NCI-H2107 treated with DMSO at 0.1 percent for 48 hours (cell line): ENCODE results near the gene NOXO1.
"Not testable (repeated sequence)": the region's sequence is repeated elsewhere in the genome, so short reads cannot be mapped to it uniquely, and the experiment has no call there.

Experiments used
- DNase-seq: peaks from one replicate; lab custom pipeline; 2025; ENCODE audit not compliant: unreplicated experiment; lab: John Stamatoyannopoulos, UW

NOXO1 gene

DNA sequence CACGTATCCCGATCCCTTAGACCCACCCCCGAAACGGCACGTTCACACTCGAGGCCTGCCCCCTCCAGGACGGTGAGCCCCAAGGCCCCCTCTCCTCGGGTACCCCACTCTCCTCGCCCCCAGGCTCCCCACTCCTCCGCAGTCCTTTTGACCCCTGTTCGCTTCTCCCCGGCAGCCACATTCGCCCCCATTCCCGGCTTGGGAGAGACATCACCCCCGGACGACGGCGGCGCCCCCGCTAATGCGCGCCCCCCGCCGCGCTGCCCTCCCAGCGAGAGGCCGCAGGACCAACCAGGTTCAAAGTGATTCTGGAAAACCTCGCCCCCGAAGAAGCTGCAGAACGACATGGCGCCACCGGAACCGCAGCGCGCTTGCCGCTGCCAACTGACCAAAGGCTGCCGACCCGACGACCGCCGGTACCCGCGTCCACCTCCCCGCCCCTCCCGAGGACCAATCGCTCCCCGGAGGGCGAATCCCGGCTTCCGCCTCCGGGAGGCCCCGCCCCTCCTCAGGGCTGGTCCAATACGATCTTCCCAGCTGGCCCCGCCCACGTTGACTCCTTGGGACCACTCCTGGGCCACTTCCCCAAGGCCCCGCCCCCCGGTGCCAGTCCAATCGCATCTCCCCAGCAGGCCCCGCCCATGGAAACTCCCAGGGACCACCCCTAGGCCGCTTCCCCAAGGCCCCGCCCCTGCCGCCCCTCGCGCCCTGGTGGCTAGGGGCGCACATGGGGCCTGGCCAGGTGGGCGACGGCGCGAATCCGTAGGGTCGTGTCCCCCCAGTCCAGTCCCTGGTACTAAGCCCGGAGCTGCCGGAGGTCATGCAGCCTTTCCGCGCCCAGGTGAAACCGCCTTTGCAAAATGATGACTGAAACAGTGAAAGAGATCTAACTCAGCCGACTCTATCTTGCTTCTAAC, 38.2 kb downstream of the NOXO1 start, which contains the start of gene MSRB1:
Gene MSRB1, minus strand, starts transcription at position 390 of the 917 bp plus-strand sequence. Its CDS starts 43 bp downstream, at position 347.
- peak; percentile 96 for DNase-seq

DNA sequence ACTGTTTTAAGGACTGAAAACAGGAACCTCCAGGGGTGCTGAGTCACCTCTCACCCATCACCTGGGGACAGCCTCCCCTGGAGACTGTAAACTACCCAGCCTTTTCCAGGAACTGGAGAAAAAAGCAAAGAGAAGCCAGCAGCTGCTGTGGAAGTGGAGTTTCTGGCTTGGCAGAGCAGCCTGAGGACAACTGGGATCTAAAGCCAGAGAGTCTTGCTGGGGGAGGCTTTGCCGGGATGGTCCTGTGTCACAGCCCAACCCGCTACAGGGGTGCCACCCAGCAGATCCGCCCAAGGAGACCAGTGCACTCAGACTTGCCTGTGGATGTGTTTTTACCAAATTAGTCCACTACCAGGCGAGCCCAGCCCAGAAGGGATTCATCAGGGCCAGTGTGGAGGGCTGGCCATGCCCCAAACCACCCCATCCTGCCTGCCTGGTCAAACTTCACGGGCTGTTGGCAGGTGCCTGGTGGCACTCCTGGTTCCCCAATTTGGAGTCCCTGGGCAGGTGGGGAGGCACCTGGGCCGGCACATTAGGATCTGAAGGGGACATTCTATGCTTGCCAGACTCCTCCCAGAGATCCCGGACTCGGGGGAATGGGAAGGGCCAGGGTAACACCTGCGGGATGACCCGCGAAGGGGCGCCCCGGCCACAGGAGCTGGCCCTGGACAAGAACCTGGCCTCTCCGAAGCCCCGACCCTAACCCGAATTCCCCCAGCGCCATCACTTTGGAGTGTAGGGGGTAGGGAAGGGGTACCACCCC, 39.0 kb downstream of the NOXO1 start:
- no peak for DNase-seq

DNA sequence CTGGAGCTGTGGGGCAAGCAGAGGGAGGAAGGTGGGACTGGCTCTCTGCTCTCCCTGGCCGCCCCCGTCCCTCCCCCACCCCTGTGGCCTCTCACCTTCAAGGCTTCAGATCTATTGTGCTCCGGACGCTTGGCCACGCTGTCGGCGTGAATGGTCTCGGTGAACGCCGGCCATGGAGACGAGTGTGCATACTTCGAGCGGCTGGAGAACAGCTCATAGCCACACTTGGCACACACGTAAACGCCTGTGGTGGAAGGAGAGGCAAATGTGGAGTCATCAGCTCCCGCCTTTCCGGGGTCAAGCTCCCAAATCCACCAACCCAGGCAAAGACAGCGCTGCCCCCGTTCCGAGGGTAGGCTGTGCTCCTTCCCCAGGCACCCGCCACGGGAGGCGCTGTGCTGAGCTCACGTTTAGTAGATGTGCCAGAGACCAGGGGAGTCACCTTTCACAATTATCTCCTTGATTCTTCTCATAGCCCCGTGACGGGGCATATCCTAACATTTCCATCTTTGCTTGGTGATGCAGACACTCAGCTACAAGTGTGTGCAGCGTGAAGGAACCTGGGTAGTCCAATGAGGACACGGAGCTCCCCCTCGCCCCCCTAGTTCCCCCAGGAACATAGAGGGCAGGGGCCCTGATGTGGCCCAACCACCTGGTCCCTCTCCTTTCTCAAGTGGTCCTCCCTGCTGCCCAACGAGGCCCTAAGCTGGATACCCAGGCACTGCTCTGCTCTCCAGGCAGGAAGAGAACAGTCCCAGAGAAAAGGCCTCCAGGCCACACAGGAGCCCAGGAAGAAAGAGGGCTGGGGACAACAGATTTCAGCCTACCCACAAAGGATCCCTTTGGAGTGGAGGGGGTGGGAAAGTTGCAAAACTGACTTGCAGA, 39.9 kb downstream of the NOXO1 start:
- DNase-seq, result no peak

DNA sequence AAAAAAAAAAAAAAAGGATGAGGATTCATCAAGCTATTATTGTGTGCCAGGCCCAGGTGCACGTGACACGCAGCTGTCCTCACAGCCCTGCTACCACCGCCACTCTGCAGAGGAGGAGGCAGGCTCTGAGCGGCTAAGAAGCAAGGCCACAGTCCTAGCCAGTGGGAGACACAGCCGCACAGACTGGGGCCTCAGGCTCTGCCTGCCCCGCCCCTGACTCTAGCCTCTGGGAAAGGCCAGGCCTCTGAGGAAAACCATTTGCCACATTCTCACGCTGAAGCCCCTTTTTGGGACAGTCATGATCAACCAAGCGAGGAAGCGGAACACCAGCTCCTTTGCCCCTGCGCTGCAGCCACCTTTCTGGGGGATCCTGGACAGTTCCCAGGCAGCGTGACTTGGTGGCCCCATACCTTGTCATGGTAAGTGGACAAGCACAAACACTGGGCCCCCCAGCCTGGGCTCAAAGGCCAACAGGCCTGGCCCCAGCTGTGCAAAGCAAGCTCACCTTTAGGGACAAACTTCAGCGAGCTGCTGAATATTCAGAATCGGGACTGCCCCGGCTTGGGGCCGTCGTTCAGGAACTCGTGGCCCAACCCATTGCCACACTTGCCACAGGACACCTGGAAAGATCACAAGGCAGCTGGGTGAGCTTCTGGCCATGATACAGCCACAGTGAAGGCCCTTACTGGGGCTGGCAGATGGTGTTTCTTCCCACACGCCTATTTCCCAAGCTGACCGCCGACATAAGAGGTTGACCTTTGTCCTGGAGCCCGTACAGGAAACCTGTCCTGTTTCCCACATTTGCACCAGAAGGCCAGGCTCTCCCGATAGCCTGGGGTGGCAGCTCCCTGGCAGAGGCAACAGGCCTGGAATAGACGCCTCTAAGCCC, 40.8 kb downstream of the NOXO1 start:
- no peak for DNase-seq

DNA sequence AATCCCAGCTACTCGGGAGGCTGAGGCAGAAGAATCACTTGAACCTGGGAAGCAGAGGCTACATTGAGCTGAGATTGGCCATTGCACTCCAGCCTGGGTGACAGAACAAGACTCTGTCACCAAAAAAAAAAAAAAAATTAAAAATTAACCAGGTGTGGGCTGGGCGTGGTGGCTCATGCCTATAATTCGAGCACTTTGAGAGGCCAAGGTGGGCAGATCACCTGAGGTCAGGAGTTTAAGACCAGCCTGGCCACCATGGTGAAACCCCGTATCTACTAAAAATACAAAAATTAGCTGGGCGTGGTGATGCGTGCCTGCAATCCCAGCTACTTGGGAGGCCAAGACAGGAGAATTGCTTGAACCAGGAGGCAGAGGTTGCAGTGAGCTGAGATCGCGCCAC, 41.4 kb downstream of the NOXO1 start:
- not testable (repeated sequence) for DNase-seq

DNA sequence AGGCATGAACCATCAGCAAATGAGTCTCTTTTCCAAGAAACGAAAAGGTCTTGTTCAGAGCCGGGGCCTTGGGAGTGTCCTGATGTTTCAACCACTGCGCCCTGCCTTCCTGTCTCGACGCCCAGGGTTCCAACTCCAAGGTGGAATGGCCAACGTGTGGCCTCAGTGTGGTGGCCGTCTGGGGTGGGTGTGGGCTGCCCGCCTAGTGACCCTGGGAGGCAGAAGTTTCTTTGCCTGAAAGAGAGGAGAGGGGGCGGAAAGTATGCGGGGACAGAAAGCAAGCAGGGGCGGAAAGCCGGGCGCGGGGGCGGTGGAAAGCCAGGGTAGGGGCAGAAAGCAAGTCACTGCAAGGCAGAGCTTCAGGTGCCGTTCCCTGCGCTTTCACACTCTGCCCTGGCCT, 42.4 kb downstream of the NOXO1 start:
- DNase-seq, result no peak

DNA sequence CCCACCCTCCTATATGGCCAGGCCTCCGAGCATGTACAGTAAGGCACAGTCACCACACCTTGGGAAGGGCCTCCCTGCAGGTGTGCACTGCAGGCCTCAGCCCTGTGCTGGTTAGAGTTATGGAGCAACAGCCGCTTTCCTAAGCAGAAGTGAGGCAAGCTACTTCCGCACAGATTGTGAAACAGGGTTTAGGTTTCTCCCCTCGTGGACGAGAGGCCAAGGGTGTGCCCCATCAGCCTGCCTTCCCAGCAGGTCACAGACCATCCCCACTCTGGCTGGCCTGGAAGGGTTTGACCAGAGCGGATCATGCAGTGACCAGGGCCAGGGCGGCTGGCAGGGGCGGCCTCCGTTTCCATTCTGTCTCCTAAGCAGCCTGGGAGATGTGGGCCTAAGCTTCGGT, 43.0 kb downstream of the NOXO1 start:
- DNase-seq, result no peak

DNA sequence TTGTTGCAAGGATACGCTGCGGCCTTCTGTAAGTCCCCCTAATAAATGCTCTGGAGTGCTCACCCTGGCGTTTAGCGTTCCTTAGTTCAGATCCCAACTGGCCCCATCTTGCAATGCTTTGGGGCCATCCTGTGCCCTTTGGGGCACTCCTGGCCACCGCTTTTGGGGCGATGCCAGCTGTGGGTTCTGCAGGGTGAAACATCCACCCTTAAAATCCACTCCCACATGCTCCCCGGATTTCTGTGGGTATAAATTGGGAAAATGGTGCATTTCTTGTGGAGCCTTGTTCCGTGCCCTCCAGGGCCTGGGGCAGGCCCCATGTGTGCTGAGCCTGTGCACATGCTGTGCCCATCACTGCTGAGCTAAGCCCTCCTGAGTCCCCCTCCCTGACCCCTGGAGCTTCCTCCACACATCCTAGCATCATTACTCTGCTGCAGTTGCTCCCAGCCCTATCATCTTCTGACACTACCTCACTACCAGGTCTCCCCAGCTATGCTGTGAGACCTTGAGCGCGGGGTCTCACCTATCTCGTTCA, 44.3 kb downstream of the NOXO1 start:
- DNase-seq, result no peak

DNA sequence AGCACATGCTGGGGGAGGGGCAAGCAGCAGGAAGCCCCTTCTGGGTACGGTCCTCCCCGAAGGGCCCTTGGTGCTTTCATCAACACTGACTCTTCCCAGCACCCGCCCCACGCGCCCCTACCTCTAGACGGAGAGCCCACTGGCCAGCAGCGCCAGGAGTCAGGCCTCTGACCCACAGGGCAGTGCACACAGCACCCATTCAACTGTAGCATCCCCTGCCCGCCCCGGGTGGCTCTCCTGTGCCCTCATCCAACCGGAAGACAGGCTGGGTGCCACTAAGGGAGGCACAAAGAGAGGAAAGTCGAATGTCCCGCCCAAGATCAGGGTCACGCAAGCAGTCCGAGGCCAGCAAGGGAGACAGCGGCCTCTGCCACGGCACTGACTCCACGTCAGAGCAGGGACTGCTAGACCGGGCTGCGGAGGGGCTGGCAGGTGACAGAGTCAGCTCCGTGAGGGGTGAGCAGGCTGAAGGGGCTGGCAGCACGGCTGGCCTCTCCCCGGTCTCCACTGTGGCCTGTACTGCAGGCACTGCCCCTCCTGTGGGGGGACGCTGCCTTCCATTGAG, 48.1 kb downstream of the NOXO1 start:
- no peak for DNase-seq

DNA sequence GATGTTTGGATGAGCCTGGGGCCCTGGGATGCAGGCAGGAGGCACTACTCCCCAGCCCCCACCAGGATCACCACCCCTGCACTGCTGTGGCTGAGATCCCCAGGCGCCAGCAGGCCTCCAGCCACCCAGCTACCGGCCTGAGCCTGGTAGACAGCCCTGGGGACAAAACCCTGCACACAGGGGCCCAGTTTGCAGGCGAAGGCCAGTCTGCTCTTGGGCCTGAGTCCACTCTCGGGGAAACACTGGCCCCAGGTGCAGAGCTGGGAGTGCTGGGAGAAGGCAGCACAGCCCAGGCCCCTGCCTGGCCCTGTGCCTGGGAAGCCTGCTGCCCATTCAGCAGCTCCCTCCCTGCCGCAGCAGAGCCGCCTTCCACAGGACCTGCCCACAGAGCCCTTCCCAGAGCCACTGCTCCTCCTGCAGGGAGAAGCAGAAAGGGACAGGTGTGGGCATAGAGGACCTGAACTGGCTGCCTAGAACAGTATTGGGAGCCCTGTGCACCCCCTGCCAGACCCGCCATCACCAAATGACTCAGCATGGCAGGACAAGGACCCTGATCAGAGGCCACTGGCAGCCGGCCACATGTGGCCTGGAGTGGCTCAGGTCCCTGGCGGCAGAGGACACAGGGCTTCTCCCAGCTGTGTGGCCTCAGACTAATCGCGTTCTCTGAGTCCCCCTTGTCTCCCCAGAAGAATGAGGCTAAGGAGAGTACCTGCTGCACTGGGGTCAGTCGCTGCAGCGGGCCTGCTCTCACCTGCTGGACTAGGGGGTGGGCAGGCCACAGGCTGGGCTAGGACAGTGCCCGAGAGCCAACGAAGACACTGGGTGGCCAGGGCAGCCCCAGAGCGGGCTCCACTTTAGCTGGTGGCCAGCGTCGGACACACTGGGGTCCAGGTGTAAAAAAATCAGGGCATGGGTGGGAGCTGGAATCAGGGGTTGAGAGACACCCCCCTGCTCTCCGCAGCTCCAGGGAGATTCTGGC, 48.9 kb downstream of the NOXO1 start:
- peak; percentile 24 for DNase-seq

DNA sequence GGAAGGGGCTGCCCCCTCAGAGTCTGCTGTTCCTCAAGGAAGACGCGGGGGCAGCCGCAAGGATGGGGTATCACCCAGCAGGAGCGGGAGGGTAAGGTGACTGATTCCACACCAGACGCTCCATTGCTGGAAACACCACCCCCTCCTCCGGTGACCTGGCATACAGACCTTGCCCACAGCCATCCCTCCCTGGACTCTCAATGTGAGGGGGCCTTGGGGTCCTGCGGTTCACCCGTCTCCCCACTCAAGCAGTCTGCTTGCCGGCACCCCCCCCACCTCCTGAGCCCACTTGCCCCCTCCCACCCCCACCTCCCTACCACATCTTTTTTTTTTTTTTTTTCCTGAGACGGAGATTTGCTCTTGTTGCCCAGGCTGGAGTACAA, 50.9 kb downstream of the NOXO1 start:
- no peak for DNase-seq

DNA sequence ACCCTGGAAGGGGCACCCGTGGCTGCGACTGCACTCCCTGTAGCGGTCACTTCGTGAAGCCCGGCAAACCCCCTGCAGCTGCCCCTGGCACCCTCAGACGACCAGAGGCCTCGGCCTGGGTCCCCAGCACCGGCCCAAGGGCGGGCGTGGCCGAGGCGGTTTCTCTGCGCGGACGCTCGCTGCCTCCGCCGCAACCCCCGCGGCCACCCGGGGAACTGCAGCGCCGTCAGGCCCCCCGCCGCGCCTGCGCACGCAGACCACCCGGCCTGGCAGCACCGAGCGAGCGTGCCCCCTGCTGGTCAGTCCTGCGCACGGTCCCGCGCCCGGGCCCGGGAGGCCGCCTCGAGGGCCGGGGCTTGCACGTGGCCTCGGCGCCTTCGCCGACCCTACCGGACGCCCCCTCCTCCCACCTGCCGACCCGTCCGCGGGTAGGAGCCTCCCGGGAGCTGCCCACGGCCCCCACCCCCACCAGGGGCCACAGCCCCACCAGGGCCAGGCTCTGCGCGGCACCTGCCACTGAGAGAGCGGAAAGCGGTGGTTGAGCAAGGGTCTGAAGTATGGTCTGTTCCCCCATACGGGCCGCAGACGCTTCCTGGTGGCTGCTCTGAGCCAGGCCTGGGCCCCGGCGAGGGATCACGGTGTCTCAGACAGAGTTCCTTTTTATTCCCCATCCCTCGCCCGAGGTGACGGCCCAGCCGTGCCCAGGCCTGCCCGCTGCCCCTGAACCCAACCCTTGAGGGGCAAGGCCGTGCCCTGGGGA, 51.5 kb downstream of the NOXO1 start:
- peak; percentile 14 for DNase-seq

DNA sequence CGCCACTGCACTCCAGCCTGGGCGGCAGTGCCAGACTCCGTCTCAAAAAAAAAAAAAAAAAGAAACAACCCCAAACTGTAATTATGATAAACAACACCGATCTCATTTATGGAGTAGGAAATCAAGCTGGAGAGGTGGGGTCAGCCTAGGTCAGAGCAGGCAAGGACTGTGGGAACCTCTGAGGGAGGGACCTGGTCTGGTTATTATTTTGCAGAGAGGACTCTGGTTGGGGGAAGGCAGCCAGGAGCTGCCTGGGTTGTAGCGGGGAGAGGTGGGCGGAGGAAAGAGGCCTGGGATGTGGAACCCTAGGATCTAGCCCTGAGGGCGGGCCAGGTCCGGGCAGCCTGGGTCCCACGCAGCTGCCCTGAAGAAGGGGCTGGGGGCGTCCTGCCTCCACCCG, 52.2 kb downstream of the NOXO1 start:
- DNase-seq, result no peak
